Astrocyte of the spinal cord (primary cell): ENCODE measurements around the gene ATP9B.

Experiments
- DNase-seq: peaks from one replicate; pipeline ENCODE4 v3.0.0; 2011; ENCODE audit warnings: low read depth, low spot score
- H3K4me3 ChIP-seq: 2 replicates; pipeline ENCODE4 v1.5.1; 2011; ENCODE audit warnings: low read depth, mild to moderate bottlenecking, low read length, moderate library complexity
- in situ Hi-C: cut with HindIII; loops from 2 replicates; pipeline ENCODE4 v1.10.0; 2017; ENCODE audit warnings: low sequenced_read_pairs
- TF ChIP-seq, protein P1 (sequence below): IDR thresholded peaks from 2 replicates; pipeline ENCODE4 v1.5.1; 2012; ENCODE audit warnings: low read depth, mild to moderate bottlenecking, low read length, inconsistent platforms

The ATP9B gene

DNA sequence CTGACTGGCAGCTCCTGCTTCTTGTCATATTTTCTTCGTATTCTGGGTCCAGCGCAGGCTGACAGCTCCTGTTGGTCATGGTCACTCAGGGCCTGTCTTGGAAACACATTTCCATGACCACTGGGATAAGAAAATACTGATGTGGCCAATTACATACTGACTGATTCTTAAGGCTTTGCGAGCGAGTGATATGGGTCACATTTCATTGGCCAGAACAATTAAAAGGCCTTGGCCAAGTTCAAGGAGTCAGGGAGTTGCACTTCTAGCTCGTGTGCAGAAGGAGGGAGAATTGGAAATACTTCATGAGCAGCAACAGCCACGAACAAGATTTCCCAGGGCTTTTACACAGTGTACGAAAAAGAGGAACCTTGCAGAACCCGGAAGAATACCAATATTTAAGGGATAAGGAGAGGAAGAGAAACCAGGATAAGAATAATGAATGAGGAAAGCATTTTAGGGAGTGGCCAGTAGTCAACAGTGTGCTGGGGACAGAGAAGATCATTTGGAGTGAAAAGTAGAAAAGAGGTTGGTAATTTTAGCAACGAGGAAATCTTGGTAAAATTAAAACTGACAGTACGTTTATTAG lies 149.5 kb downstream of the ATP9B start:
- in situ Hi-C loops: no loop called here
- no peak for DNase-seq
- TF ChIP-seq, protein P1, sequence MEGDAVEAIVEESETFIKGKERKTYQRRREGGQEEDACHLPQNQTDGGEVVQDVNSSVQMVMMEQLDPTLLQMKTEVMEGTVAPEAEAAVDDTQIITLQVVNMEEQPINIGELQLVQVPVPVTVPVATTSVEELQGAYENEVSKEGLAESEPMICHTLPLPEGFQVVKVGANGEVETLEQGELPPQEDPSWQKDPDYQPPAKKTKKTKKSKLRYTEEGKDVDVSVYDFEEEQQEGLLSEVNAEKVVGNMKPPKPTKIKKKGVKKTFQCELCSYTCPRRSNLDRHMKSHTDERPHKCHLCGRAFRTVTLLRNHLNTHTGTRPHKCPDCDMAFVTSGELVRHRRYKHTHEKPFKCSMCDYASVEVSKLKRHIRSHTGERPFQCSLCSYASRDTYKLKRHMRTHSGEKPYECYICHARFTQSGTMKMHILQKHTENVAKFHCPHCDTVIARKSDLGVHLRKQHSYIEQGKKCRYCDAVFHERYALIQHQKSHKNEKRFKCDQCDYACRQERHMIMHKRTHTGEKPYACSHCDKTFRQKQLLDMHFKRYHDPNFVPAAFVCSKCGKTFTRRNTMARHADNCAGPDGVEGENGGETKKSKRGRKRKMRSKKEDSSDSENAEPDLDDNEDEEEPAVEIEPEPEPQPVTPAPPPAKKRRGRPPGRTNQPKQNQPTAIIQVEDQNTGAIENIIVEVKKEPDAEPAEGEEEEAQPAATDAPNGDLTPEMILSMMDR: no peak
- H3K4me3 ChIP-seq: no peak overlapping the region

DNA sequence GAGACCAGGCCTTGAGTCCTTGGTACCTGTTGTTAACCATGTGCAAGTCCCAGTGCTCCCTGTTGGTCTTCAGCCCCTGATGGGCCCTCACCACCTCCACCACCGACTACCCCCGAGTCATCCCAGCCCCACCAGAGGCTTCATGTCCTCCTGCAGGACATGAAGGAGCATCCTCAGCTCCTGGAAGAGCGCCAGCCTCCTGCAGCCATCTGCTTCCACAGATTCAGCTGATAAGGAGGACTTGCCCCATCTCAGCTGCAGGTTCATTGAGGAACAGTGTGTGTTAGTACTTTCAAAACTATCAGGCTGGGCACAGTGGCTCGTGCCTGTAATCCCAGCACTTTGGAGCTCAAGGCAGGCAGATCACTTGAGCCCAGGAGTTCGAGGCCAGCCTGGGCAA lies 151.9 kb downstream of the ATP9B start:
- in situ Hi-C loops: no loop called here
- DNase-seq: no peak
- TF ChIP-seq, protein P1: no peak
- H3K4me3 ChIP-seq: no peak overlapping the region

DNA sequence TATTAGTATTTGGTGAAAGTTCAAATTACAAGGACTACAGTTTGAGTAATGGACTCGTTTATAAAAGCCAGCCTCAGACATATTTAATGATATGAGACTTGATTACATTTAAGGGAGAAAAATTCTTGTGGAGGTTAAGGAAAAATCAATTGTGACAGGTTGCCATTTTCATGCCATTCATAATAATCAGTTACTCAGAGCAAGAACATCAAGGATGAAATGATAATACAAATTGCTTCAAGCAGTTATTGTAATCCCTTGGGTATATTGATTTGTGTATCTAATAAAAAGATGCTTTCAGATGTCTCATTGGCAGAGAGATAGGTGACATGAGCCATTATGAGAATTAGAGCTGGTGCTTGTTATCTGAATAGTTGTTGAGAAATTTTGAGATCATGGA lies 153.6 kb downstream of the ATP9B start:
- no peak for DNase-seq
- TF ChIP-seq, protein P1: no peak
- in situ Hi-C loops: no loop called here
- H3K4me3 ChIP-seq: no peak overlapping the region

DNA sequence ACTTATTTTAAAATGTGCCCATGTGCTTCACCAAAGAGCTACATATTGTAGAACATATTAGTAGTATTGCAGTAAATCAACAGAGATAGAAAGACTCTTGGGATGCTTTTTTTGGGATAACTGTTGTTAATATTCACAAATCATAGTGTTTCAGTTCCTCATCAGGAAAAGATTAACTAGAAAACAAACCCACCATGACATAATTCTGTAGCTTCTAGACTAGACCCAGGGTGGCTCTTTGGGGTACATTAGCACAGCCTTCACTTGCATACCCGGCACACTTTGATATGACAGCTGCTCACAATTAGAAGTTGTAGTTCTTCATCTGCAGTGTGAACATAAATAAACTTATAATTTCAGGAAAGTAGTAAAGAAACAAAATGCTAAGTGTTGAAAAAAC lies 154.2 kb downstream of the ATP9B start:
- H3K4me3 ChIP-seq: no peak overlapping the region
- in situ Hi-C loops: no loop called here
- TF ChIP-seq, protein P1: no peak
- no peak for DNase-seq

DNA sequence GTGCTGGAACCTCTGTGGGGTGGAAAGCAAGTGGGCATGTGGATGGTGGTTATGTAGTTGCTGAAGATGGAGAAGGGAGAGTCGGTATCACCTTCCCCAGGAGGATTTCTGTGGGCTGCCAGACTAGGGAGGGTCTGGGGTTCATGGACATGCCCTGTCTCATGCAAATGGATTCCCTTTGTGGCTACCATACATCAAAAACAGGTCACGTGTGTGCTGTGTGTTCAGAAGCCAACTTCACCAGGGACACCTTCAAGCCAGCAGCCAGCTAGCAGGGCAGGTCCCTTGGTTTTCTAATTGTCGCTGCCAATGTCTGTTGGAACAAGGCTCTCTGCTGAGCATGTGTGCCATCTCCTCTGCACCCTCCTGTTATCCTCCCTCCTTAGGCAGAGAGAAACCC lies 155.2 kb downstream of the ATP9B start:
- in situ Hi-C loops: no loop called here
- no peak for DNase-seq
- H3K4me3 ChIP-seq: no peak overlapping the region
- TF ChIP-seq, protein P1: no peak

DNA sequence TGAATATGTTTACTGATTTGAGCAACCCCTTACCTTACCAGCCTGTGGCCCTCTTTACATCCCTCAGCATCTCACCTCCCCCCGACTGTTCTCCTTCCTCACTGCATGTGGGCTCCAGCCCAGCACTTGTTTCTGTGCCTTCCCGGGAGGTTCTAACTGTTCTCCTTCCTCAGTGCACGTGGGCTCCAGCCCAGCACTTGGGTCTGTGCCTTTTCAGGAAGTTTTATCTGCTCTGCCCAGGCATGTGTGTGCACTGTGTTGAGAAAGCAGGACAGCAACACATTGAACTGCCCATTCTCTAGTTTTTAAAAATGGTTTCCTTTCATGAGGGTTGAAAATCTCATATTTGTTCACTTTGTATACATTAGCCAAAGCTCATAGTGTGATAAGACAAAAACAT lies 158.4 kb downstream of the ATP9B start:
- in situ Hi-C loops: no loop called here
- H3K4me3 ChIP-seq: no peak overlapping the region
- DNase-seq: no peak
- TF ChIP-seq, protein P1: no peak

DNA sequence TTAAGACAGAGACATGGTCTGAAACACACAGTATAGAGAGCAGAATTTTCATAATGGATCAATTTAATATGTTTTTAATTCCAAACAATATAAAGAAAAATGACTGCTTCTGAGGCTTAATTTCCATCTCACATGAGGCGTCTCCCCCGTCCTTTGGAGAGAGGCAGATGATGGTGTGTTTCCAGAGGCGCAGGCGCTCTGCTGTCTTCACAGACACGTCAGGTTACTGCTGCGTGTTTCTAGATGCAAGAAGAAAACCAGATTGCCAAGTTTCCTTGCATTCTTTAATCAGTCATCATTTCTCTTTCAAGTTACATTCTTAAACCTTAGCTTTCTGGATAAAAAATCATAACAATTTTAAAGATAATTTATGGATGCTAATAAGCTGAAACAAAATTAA lies 160.2 kb downstream of the ATP9B start:
- no peak overlapping the region for H3K4me3 ChIP-seq
- no peak for DNase-seq
- in situ Hi-C loops: no loop called here
- TF ChIP-seq, protein P1: no peak
